Measurements from ENCODE around the gene PSMD12.
"Not testable (repeated sequence)": the region's sequence is repeated elsewhere in the genome, so short reads cannot be mapped to it uniquely, and the experiment has no call there.

The PSMD12 gene

DNA sequence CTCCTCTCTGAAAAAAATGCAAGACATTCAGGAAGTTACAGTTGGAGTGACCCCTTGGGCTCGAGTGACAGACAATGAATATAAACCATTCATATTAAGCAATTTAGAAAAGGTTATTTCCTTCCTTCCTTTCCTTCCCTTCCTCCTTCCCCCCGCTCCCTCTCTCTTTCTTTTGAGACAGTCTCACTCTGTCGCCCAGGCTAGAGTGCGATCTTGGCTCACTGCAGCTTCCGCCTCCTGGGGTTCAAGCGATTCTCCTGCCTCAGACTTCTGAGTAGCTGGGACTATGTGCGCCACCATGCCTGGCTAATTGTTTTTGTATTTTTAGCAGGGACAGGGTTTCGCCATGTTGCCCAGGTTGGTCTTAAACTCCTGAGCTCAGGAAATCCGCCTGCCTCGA, 13.2 kb downstream of the PSMD12 start:
- no peak for DNase-seq

DNA sequence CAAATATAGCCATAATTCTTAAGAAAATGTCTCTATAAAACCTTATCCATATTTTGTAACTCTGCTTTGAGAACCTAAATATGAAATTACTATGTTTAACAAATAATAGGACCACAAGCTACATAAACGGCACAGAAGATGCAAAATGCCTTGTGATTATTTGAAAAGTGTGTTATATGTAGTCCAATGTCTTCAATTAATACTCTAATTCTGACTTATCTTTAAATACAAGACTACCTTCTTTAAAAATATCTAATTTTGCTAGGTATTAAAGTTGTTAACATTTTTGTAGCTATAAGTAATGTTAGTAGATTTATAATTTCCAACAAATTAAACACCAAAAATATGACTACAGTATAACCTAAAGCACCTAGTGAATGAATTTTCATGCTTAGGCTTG, 17.0 kb downstream of the PSMD12 start:
- DNase-seq = no peak

DNA sequence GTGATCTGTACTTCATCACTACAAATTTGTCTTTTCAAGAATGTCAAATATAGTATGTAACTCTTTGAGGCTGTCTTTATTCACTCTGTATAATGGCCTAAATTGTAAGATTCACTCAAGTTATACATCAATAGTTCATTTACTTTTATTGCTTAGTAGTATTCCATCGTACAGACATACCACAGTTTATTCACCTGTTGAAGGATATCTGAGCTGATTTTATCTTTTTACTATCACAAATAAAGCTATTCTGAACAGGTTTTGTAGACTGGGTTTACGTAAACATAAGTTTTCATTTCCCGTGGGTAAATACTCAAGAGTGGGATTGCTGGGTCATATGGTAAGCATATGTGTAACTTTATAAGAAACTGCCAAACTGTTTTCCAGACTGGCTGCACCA, 18.6 kb downstream of the PSMD12 start:
- no peak for DNase-seq

DNA sequence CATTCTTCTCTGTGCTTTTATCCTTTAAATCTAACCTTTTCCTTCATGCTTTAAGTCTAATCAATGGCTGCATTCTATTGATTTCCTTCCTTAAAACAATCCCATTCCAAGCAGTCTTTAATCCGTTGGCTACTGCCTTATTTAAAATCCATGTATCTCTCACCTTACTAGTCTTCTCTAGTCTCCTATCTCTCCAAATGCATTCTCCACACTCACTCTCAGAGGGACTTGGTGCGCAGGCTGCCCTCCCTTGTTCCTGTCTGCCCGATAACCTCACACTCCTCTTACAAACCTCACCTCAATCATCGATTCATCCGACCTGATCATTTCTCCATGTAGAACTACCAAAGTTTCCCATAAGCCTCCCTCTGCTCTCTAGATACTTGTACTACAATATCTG, 23.1 kb downstream of the PSMD12 start:
- no peak for DNase-seq

DNA sequence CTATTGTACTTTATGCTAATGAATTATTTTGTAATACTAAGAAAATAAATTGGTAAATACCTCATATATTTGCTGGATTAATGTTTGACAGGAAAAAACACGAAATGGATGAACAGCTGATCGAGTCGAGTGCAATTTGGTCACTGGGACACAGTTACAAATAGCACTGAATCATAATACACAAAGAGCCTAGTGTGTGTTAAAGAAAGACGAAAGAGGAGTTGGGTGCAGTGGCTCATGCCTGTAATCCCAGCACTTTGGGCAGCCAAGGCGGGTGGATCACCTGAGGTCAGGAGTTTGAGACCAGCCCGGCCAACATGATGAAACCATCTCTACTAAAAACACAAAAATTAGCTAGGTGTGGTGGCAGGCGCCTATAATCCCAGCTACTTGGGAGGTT, 28.0 kb downstream of the PSMD12 start:
- not testable (repeated sequence) for DNase-seq

DNA sequence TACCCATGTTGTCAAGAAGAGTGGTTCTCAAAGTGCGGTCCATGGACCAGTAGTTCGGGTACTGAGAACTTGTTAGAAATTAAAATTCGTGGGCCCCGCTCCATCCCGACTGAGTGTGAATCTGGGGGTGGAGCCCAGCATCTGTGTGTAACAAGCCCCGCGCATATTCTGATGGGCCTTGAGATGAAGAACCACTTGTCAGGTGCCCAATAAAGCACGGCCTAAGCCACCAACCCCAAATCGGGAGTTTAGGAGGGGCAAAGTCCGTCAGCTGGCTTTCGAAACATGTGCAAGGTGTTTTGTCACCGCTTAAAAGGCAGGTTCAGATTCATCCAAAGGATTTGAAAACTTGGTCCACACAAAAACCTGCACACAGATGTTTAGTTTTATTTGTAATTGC, 29.5 kb downstream of the PSMD12 start:
- DNase-seq = no peak

DNA sequence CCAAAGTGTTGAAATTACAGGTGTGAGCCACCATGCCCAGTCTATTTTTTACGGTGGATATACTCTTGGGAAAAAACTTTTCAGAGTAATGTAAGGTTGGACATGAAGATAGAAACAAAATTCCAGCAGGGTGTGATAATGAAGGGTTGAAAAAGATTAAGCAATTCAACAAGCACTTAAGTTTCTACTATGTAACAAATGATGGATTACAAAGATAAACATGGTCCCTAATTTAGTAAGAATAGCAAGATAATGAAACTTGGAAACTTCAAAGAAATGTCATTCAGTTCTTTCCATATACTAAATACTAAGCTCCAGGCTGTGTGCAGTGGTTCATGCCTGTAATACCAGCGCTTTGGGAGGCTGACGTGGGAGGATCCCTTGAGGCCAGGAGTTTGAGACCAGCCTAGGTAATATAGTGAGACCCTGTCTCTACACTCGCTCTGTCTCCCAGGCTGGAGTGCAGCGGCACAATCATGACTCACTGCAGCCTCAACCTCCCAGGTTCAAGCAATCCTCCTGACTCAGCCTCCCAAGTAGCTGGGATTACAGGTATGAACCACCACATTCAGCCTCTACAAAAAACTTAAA, 31.0 kb downstream of the PSMD12 start:
- DNase-seq = no peak

DNA sequence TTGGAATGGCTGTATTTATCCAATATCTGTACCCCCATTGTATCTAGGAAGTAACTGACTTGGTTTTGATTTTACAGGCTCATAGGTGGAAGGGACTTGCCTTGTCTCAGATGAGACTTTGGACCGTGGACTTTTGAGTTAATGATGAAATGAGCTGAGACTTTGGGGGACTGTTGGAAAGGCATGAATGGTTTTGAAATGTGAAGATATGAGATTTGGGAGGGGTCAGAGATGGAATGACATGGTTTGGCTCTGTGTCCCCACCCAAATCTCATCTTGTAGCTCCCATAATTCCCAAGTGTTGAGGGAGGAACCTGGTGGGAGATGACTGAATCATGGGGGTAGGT, 34.2 kb downstream of the PSMD12 start:
- not testable (repeated sequence) for DNase-seq

DNA sequence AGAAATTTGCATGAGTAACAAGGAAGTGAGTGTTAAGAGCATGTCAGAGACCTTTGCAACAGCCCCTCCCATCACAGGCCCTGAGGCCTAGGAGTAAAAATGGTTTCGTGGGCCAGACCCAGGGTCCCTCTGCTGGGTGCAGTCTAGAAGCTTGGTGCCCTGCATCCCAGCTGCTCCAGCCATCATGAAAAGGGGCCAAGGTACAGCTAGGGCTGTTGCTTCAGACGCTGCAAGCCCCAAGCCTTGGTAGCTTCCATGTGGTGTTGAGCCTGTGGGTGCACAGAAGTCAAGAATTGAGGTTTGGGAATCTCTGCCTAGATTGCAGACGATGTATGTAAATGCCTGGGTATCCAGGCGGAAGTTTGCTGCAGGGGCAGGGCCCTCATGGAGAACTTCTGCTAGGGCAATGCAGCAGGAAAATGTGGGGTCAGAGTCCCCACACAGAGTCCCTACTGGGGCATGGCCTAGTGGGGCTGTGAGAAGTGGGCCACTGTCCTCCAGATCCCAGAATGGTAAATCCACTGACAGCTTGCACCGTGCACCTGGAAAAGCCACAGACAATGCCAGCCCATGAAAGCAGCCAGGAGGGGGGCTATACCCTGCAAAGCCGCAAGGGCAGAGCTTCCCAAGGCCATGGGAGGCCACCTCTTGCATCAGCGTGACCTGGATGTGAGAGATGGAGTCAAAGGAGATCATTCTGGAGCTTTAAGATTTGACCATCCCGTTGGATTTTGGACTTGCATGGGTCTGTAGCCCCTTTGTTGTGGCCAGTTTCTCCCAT, 34.8 kb downstream of the PSMD12 start:
- not testable (repeated sequence) for DNase-seq

DNA sequence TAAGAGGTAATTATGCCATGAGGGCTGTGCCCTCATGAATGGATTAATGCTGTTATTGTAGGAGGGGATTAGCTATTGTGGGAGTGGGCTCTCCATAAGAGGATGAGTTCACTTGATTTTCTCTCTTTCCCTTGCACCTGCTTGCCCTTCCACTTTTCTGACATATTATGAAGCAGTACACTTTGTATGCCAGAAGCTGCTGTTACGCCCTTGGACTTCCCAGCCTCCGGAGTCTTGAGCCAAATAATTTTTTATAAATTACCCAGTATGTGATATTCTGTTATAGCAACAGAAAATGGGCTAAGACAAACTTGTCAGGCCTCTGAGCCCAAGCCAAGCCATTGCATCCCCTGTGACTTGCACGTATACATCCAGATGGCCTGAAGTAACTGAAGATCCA, 38.4 kb downstream of the PSMD12 start:
- DNase-seq = no peak

DNA sequence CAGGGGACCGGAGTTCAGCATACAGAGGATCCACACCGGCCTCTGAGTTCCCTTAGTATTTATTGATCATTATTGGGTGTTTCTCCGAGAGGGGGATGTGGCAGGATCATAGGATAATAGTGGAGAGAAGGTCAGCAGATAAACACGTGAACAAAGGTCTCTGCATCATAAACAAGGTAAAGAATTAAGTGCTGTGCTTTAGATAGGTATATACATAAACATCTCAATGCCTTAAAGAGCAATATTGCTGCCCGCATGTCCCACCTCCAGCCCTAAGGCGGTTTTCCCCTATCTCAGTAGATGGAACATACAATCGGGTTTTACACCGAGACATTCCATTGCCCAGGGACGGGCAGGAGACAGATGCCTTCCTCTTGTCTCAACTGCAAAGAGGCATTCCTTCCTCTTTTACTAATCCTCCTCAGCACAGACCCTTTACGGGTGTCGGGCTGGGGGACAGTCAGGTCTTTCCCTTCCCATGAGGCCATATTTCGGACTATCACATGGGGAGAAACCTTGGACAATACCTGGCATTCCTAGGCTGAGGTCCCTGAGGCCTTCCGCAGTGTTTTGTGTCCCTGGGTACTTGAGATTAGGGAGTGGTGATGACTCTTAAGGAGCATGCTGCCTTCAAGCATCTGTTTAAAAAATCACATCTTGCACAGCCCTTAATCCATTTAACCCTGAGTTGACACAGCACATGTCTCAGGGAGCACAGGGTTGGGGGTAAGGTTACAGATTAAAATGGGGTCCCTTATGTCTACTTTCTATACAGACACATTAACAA, 39.2 kb downstream of the PSMD12 start:
- not testable (repeated sequence) for DNase-seq

DNA sequence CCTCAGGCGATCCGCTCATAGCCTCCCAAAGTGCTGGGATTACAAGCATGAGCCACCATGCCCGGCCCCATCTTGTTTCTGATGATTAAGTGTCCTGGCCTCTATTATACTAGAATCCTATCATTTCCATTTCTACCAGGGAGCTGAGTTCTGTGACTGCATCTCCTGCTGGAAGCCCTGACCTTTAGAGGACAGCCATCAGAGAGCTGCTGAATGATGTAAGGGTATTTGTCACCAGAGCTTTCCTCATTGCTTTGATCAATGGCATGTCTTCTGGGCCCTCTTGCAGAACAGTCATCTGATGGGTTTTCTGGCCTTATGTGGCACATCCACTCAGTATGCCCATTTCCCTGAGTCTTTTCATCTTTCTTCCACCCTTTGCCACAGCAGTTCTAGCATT, 39.9 kb downstream of the PSMD12 start:
- no peak for DNase-seq

DNA sequence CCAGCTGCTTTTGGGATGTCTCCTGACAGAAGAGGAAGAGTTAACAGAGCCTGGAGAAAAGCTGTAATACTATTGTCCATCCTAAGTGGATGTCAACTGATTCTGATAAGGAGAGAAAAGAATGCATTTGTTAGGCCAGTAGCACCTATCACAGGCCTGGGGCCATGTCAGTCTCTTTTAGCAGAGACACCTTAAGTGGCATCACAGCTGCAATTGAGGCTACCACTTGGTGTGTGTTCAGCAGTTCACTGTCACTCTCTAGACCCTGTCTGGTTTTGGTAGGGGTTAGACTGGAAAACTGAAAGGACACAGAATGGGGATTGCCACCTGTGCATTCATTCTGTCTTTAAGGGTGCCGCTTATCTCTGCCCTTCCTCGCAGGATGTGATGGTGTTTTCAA, 42.0 kb downstream of the PSMD12 start:
- DNase-seq = no peak

DNA sequence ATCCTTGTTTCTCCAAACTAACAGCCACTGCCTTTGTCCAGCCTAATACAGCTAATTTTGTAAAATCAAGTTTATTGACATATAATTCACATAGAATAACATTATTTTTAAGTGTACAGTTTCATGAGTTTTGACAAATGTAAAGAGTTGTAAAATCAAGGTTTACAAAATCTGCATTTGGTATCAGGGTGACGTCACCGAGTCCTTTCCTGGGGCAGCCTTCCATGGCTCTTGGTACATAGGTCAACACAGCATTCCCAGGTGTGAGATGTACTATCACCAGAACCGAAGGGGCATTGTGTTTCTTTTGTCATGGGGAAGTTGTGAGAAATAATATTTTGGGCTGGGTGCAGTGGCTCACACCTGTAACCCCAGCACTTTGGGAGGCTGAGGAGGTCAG, 42.9 kb downstream of the PSMD12 start:
- no peak for DNase-seq

DNA sequence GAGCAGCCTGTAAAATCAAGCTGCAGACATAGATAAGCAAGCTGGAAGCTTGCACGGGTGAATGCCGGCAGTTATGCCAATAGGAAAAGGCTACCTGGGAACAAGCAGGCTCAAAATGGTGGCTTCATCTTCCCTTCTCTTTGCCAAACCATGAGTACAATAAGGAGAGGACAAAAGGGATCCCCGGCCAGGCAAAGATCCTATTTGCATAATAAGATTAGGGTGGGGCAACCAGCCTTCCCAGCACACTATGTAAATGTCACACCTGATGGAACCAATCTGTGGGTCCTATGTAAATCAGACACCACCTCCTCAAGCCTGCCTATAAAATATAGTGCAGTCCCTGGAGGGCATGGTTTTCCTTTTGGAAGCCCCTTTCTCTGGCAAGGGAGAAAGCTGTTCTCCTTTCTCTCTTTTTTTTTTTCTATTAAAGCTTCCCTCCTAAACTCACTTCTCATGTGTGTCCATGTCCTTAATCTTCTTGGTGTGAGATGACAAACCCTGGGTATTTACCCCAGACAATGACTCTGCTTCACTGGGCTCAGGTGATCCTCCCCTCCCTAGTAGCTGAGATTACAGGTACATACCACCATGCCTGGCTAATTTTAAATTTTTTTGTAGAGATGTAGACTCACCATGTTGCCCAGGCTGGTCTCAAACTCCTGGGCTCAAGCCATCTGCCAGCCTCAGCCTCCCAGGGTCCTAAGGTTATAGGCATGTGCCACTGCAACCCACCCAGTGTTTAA, 44.2 kb downstream of the PSMD12 start:
- DNase-seq = no peak

DNA sequence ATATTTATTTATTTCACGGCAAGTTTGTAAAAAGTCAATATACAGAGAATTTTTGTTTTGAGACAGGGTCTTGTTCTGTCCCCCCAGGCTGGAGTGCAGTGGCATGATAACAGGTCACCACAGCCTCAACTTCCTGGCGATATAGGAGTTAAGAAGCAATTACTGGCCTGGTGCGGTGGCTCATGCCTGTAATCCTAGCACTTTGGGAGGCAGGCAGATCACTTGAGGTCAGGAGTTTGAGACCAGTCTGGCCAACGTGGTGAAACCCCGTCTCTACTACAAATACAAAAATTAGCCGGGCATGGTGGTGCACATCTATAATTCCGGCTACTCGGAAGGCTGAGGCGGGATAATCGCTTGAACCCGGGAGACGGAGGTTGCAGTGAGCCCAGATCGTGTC, 44.9 kb downstream of the PSMD12 start:
- not testable (repeated sequence) for DNase-seq

DNA sequence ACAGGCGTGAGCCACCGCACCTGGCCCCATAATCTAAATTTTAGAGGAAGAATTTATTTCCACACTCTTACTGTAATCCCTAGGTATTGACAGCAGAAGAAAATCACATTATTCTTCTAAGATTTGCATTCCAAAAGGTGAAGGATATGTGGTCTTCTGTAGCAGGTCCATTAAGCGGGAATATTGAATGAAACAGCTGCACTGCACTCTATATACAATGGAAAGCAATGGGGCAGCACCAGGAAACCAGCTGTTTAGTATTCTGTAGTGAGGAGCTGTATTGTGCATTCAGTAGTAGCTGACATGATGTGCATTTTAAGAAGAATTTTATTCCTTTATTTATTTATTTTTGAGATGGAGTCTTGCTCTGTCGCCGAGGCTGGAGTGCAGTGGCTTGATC, 49.6 kb downstream of the PSMD12 start:
- no peak for DNase-seq

DNA sequence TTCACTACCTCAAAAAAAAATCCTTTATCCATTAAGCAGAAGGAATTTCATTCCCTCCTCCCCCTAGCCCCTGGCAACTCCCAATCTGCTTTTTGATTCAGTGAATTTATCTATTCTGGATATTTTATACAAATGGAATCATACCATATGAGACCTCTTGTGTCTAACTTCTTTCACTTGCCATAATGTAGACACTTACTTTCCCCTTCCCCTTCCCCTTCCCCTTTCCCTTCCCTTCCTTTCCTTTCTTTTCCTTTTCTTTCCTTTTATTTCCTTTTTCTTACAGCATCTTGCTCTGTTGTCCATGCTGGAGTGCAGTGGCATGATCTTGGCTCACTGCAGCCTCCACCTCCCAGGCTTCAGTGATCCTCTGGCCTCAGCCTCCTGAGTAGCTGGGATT, 50.5 kb downstream of the PSMD12 start:
- no peak for DNase-seq

DNA sequence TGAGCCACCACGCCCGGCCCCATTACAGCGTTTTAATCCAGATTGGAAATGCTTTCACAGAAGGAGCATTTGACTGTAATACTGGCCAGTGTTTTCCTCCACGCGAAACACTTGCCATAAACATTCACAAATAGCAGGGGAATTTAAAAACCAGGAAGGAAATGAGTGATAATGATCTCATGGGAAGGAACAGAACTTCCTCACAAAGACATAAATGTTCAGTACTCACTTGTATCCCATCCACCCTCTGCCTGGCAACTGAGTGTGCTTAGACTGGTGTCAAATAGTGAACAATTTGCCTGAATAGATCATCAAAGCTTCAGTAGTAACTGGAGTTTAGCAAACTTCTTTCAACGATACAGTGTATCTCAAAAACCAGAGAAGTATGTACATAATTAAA, 54.1 kb downstream of the PSMD12 start:
- no peak for DNase-seq

DNA sequence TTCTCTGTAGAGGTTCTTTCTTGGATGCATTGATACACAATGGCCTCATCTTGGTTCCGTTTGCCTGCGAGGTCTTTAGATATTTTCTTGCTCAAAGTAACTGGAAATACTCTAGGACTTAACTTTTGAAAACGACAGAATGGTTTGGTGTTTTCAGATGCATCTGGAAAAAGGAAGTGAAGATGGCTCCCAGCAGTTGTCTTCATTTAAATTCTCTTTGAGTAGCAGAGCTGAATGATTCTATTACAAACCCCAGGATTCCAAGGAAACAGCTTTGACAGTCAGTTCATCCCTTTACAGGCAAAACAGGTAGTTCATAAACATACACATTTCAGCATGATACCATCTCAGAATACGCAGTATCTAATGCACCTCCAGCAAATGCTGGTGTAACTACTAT, 54.8 kb downstream of the PSMD12 start:
- DNase-seq = no peak

DNA sequence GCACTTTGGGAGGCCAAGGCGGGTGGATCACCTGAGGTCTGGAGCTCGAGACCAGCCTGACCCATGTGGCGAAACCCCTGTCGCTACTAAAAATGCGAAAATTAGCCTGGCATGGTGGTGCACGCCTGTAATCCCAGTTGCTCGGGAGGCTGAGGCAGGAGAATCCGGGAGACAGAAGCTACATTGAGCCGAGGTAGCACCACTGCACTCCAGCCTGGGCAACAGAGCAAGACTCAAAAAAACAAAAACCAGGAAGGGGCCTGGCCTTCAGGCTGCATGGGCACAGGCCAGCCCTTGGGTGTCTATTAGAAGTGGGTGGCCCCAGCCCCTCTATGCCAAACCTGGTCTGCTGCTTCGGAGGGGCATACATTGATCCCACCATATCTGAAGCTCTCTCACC, 56.0 kb downstream of the PSMD12 start:
- DNase-seq = no peak

DNA sequence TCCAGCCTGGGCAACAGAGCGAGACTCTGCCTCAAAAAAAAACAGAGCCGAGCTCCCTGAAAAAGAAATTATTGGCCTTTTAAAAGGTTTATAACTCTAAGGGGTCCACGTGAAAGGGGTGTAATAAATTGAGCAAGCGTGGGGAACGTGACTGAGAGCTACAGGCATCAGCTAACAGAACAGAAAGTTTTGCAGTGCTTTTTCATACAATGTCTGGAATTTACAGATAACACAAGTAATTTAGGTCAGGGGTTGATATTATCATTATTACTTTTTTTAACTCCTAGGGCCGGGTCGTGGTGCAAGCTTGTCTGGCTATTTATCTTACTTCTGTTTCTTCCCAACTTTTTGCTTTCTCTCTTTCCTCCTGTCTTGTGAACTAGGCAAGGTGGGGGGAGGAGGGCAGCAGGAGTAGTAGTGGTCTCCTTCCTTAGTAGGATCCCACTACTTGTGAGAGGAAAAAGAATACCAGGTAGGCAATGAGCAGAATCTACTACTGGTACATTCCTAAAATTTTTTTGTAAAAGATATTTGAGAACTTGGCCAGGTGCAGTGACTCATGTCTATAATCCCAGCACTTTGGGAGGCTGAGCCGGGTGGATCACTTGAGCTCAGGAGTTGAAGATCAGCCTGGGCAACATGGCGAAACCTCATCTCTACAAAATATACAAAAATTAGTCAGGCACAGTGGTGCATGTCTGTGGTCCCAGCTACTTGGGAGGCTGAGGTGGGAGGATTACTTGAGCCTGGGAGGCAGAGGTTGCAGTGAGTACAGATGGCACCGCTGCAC, 60.7 kb downstream of the PSMD12 start:
- not testable (repeated sequence) for DNase-seq

Data from activated T-cell treated with anti-CD3 and anti-CD28 coated beads for 4 hours (primary cell).